Neural cell (in vitro differentiated cells): ENCODE results near the gene NDC1. TPM values are rescaled to one million over a fixed set of nuclear protein-coding genes. Genes with fewer than 3 reads are reported as not detected.

Experiments used
- H2AFZ ChIP-seq: fragments of 200-600, 300-800 bp; sonication (generic), shearing (Covaris generic); 2 replicates; pipeline ENCODE4 v1.6.0; 2014; ENCODE audit warnings: low read depth, mild to moderate bottlenecking, antibody characterized with exemption, low read length, moderate library complexity
- H3F3A ChIP-seq: fragments of 200-600 bp; shearing (Covaris generic); 2 replicates; pipeline ENCODE4 v1.6.1; 2016; ENCODE audit warnings: mild to moderate bottlenecking, moderate library complexity, mixed read lengths, antibody characterized with exemption, low read length; ENCODE audit not compliant: insufficient read depth, poor library complexity, severe bottlenecking
- H3K27ac ChIP-seq: fragments of 200-600, 300-800 bp; sonication (generic), shearing (Covaris generic); 2 replicates; pipeline ENCODE4 v1.5.1; 2014; ENCODE audit warnings: mild to moderate bottlenecking, low read length, moderate library complexity
- H3K27me3 ChIP-seq: fragments of 300-800, 200-600 bp; sonication (generic), shearing (Covaris generic); 2 replicates; pipeline ENCODE4 v1.6.0; 2014; ENCODE audit warnings: mild to moderate bottlenecking, low read depth, low read length, moderate library complexity; ENCODE audit not compliant: insufficient read depth
- H3K36me3 ChIP-seq: fragments of 300-800, 200-600 bp; sonication (generic), shearing (Covaris generic); 2 replicates; pipeline ENCODE4 v1.5.1; 2014; ENCODE audit warnings: mild to moderate bottlenecking, antibody characterized with exemption, low read length, moderate library complexity; ENCODE audit not compliant: insufficient read depth
- H3K4me2 ChIP-seq: fragments of 300-800, 200-600 bp; sonication (generic), shearing (Covaris generic); 2 replicates; pipeline ENCODE4 v1.6.0; 2014; ENCODE audit warnings: mild to moderate bottlenecking, low read length
- H3K4me3 ChIP-seq: fragments of 300-800, 200-600 bp; sonication (generic), shearing (Covaris generic); 2 replicates; pipeline ENCODE4 v1.5.1; 2014; ENCODE audit warnings: mild to moderate bottlenecking, low read length, moderate library complexity
- H3K79me2 ChIP-seq: fragments of 200-600 bp; shearing (Covaris generic); replicated peaks from 2 replicates; pipeline ENCODE4 v1.6.0; 2014; ENCODE audit warnings: mild to moderate bottlenecking, low read length, moderate library complexity; ENCODE audit not compliant: insufficient read depth
- H3K9ac ChIP-seq: fragments of 300-800, 200-600 bp; sonication (generic), shearing (Covaris generic); 2 replicates; pipeline ENCODE4 v1.6.1; 2016; ENCODE audit warnings: mild to moderate bottlenecking, low read length, mixed read lengths
- H3K9me2 ChIP-seq: fragments of 200-600 bp; shearing (Covaris generic); 2 replicates; pipeline ENCODE4 v1.6.1; 2016; ENCODE audit warnings: mild to moderate bottlenecking, low read length, mixed read lengths; ENCODE audit not compliant: insufficient read depth
- H3K9me3 ChIP-seq: fragments of 200-600, 300-800 bp; sonication (generic), shearing (Covaris generic); 2 replicates; pipeline ENCODE4 v1.6.1; 2016; ENCODE audit warnings: mild to moderate bottlenecking, mixed run types, low read length, moderate library complexity, mixed read lengths
- H4K20me1 ChIP-seq: fragments of 200-600 bp; shearing (Covaris generic); 2 replicates; pipeline ENCODE4 v1.6.1; 2016; ENCODE audit warnings: mild to moderate bottlenecking, mixed run types; ENCODE audit not compliant: insufficient read depth
- EP300 ChIP-seq: fragments of 450-650 bp; conservative IDR thresholded peaks from 2 replicates; pipeline ENCODE4 v1.6.1; 2014; ENCODE audit warnings: antibody characterized with exemption, mild to moderate bottlenecking, moderate library complexity; ENCODE audit not compliant: poor library complexity, severe bottlenecking
- EZH2 ChIP-seq: fragments of 200-600, 300-800 bp; shearing (Covaris generic), sonication (generic); IDR thresholded peaks from 2 replicates; pipeline ENCODE4 v1.6.1; 2014; ENCODE audit warnings: antibody characterized with exemption, low read length, borderline replicate concordance, mild to moderate bottlenecking; ENCODE audit not compliant: insufficient read depth, poor library complexity, severe bottlenecking
- MXI1 ChIP-seq: fragments of 450-650 bp; conservative IDR thresholded peaks from 2 replicates; pipeline ENCODE4 v1.6.1; 2014; ENCODE audit warnings: antibody characterized with exemption, mild to moderate bottlenecking; ENCODE audit not compliant: poor library complexity, severe bottlenecking
- POLR2AphosphoS5 ChIP-seq: IDR thresholded peaks from 2 replicates; pipeline ENCODE4 v1.6.1; 2012
- RAD21 ChIP-seq: fragments of 450-650 bp; conservative IDR thresholded peaks from 2 replicates; pipeline ENCODE4 v1.6.1; 2014; ENCODE audit warnings: antibody characterized with exemption, mild to moderate bottlenecking, moderate library complexity
- REST ChIP-seq: IDR thresholded peaks from 2 replicates; pipeline ENCODE4 v1.6.1; 2012; ENCODE audit warnings: borderline replicate concordance
- SMC3 ChIP-seq: fragments of 450-650 bp; conservative IDR thresholded peaks from 2 replicates; pipeline ENCODE4 v1.6.1; 2014; ENCODE audit warnings: antibody characterized with exemption, mild to moderate bottlenecking, moderate library complexity; ENCODE audit not compliant: poor library complexity
- TAF1 ChIP-seq: IDR thresholded peaks from 2 replicates; pipeline ENCODE4 v1.6.1; 2012; ENCODE audit warnings: low read depth
- polyA plus RNA-seq: library from polyadenylated mRNA; depleted of rRNA; stranded (reverse); fragments of >200 nt; gene quantifications from 2 replicates; pipeline ENCODE4 v1.2.3, GENCODE V29; 2014
- TF ChIP-seq, protein P1 (sequence below): fragments of 450-650 bp; IDR thresholded peaks from 2 replicates; pipeline ENCODE4 v1.5.1; 2014; ENCODE audit warnings: antibody characterized with exemption, mild to moderate bottlenecking, moderate library complexity; ENCODE audit not compliant: poor library complexity, severe bottlenecking

The NDC1 gene
- polyA plus RNA-seq, 1 donor from 2014 or later = 18.0 TPM

GRCh38 chr1:53804181-53804580 is 33.9 kb downstream of the NDC1 start:
- no peaks in the 10 kb centered on the region for H3K79me2 ChIP-seq
- no peaks in the 10 kb centered on the region for H3K9me2 ChIP-seq
- H3K9me3 ChIP-seq = no peaks in the 10 kb centered on the region
- H4K20me1 ChIP-seq = no peaks in the 10 kb centered on the region
- H3K36me3 ChIP-seq = no peaks in the 10 kb centered on the region
- TF ChIP-seq POLR2AphosphoS5 = no peak
- TF ChIP-seq EP300 = no peak
- TF ChIP-seq RAD21 = no peak
- no peak for TF ChIP-seq REST
- no peak for TF ChIP-seq MXI1
- no peak for TF ChIP-seq EZH2
- no peak for TF ChIP-seq SMC3
- no peak for TF ChIP-seq TAF1
- TF ChIP-seq, protein P1, sequence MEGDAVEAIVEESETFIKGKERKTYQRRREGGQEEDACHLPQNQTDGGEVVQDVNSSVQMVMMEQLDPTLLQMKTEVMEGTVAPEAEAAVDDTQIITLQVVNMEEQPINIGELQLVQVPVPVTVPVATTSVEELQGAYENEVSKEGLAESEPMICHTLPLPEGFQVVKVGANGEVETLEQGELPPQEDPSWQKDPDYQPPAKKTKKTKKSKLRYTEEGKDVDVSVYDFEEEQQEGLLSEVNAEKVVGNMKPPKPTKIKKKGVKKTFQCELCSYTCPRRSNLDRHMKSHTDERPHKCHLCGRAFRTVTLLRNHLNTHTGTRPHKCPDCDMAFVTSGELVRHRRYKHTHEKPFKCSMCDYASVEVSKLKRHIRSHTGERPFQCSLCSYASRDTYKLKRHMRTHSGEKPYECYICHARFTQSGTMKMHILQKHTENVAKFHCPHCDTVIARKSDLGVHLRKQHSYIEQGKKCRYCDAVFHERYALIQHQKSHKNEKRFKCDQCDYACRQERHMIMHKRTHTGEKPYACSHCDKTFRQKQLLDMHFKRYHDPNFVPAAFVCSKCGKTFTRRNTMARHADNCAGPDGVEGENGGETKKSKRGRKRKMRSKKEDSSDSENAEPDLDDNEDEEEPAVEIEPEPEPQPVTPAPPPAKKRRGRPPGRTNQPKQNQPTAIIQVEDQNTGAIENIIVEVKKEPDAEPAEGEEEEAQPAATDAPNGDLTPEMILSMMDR = no peak
- H2AFZ ChIP-seq = no peak overlapping the region
- H3K27ac ChIP-seq = no peak overlapping the region
- H3K9ac ChIP-seq = no peak overlapping the region
- no peaks in the 10 kb centered on the region for H3F3A ChIP-seq
- H3K4me2 ChIP-seq = no peak overlapping the region
- H3K27me3 ChIP-seq = no peaks in the 10 kb centered on the region
- H3K4me3 ChIP-seq = no peak overlapping the region

DNA sequence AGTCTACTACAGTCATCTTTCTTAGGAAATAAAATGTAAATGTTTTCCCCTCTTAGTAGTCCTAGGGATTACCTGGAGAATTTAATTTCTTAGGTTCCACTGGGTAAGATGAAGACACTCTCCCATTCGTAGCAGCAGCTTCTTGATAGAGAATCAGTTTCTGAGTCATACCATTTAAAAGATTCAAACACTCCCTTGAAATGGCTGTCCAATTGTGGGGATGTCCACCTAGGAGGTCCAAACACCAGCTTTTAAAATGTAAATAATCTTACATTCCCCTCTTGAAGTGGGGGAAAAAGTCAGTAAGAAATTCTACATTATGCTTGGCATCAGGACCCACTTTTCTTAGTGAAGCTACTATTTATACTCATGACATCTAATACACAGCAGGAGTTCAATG is 37.5 kb downstream of the NDC1 start:
- Histone ChIP-seq H3K79me2 (no peaks in the 10 kb centered on the region), H3K4me3 (no peak overlapping the region), H3K36me3 (no peaks in the 10 kb centered on the region), H3F3A (no peaks in the 10 kb centered on the region), H4K20me1 (no peaks in the 10 kb centered on the region), H3K9ac (no peak overlapping the region), H3K27me3 (no peaks in the 10 kb centered on the region), H3K4me2 (no peak overlapping the region), H3K9me2 (no peaks in the 10 kb centered on the region), H3K9me3 (no peaks in the 10 kb centered on the region), H3K27ac (no peak overlapping the region), H2AFZ (no peak overlapping the region)
- TF ChIP-seq POLR2AphosphoS5 (no peak), EP300 (no peak), MXI1 (no peak), EZH2 (no peak), TAF1 (no peak), RAD21 (no peak), SMC3 (no peak)
- TF ChIP-seq, protein P1 = no peak
